HEK293 (cell line): ENCODE data around the gene HTT.

Experiments
- CTCF ChIP-seq: fragments of 450-650 bp; formaldehyde crosslinking; IDR thresholded peaks from 2 replicates; pipeline ENCODE4 v1.5.1; 2016; ENCODE audit warnings: missing biosample characterization, missing genetic modification characterization
- TCF7L2 ChIP-seq: IDR thresholded peaks from 2 replicates; pipeline ENCODE4 v1.6.1; 2011; ENCODE audit warnings: low read depth, mild to moderate bottlenecking, inconsistent platforms, low read length, moderate library complexity, borderline replicate concordance
- ZBTB8A ChIP-seq: fragments of 450-650 bp; formaldehyde crosslinking; IDR thresholded peaks from 2 replicates; pipeline ENCODE4 v1.5.1; 2016; ENCODE audit warnings: missing biosample characterization, missing genetic modification characterization
- ZNF114 ChIP-seq: fragments of 450-650 bp; formaldehyde crosslinking; IDR thresholded peaks from 2 replicates; pipeline ENCODE4 v1.5.0; 2017; ENCODE audit warnings: missing biosample characterization, missing genetic modification characterization
- ZNF24 ChIP-seq: fragments of 450-650 bp; formaldehyde crosslinking; IDR thresholded peaks from 2 replicates; pipeline ENCODE4 v1.5.1; 2016; ENCODE audit warnings: missing biosample characterization, missing genetic modification characterization
- TF ChIP-seq, protein P1 (sequence below): fragments of 450-650 bp; formaldehyde crosslinking; IDR thresholded peaks from 2 replicates; pipeline ENCODE4 v1.5.1; 2016; ENCODE audit warnings: missing biosample characterization, missing genetic modification characterization, low read depth

DNA sequence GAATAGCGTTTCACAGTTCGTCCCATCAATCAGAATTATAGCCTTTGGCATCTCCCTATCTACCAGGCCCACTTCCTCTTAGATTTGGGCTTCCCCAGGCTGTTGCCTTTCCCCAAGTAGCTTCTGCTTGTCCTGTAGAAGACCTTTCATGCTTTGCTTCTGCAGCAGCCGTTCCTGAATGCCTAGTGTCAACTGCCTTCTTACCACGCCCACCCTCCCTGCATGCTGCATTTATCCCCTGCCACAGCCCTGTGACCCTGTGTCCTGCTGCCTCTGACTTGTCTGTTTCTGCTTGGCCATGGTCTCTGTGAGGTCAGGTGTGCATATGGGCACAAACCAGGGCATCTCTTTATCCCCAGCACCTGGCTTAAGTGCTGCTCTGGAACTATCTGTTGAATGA lies 56.3 kb downstream of the HTT start:
- TF ChIP-seq CTCF (tag by site-specific recombination) (no peak), ZBTB8A (tag by site-specific recombination) (no peak), ZNF114 (tag by site-specific recombination) (no peak), TCF7L2 (no peak), ZNF24 (no peak)
- TF ChIP-seq, protein P1, sequence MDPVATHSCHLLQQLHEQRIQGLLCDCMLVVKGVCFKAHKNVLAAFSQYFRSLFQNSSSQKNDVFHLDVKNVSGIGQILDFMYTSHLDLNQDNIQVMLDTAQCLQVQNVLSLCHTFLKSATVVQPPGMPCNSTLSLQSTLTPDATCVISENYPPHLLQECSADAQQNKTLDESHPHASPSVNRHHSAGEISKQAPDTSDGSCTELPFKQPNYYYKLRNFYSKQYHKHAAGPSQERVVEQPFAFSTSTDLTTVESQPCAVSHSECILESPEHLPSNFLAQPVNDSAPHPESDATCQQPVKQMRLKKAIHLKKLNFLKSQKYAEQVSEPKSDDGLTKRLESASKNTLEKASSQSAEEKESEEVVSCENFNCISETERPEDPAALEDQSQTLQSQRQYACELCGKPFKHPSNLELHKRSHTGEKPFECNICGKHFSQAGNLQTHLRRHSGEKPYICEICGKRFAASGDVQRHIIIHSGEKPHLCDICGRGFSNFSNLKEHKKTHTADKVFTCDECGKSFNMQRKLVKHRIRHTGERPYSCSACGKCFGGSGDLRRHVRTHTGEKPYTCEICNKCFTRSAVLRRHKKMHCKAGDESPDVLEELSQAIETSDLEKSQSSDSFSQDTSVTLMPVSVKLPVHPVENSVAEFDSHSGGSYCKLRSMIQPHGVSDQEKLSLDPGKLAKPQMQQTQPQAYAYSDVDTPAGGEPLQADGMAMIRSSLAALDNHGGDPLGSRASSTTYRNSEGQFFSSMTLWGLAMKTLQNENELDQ: no peak
